ENCODE results near the gene HM13.

- TF ChIP-seq REST (IDR thresholded peaks at IDR 0.05) (no peak), CTCF (IDR thresholded peaks at IDR 0.05; ENCODE audit: low read depth, low read length, missing input control) (no peak), GABPA (IDR thresholded peaks at IDR 0.05 in 1 of 2, conservative IDR thresholded peaks at IDR 0.05 in 1 of 2) (no peak), MAX (IDR thresholded peaks at IDR 0.05) (no peak), RAD21 (IDR thresholded peaks at IDR 0.05) (no peak)
These were observed 21.1 kb downstream of the HM13 start for GRCh38 chr20:31535298-31535697.

All from liver (tissue), 3 donors.